HG03060 (cell line): ENCODE measurements around the gene CACNG1.

Experiments used
- ATAC-seq: cut with Tn5 transposase; IDR thresholded peaks from one replicate; pipeline ENCODE4 v1.9.1; 2021; ENCODE audit warnings: low read depth, moderate number of reproducible peaks; ENCODE audit not compliant: unreplicated experiment

Gene CACNG1

DNA sequence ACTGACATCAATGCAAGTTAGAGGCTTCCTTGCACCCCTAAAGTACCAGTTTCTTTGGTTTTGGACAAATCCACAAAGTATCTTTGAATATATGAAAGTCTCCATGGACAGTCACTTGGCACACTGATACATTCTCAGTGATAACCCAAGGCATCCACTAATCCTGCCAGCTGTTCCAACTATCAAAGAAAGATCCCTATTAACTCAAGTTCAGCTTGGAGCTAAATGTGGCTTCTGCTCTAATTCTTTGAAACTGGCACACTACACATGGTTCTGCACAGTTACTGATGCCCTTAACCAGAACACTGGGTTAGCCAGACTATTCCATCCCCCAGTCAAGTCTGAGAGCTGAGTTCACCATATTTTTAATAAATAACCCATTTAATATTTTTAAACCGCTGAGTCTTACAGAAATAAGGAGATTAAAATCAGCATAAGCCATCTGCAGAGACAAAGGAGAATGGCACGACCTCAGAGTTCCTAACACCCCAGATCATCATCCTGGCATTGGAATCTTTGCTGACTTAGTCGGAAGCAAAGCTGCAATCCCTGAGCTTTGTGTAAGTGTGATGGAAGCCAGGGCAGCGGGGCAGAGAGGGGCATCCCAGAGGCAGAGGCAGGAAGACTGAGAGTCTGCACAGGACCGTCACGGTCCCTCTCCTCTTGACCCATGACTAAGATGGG lies 6.3 kb downstream of the CACNG1 start:
- no peak for ATAC-seq

DNA sequence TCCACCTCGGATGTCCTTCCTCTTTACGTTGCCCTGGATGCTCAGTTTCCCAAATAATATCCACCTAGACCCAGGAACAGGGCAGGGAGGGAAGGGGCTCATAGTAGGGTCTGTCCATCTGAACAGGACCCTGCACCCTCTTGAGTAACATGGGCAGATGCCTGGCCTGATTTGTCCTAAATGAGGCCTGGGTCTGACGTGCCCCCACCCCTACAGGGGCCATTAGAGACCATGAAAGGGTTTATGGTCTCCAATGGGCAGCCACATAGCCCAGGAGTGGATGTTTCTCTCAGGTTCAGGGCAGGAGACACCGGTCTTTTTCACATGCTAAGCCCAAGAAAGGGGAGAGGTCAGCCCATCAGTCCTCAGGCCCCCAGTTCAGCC lies 6.8 kb downstream of the CACNG1 start:
- ATAC-seq, result no peak

DNA sequence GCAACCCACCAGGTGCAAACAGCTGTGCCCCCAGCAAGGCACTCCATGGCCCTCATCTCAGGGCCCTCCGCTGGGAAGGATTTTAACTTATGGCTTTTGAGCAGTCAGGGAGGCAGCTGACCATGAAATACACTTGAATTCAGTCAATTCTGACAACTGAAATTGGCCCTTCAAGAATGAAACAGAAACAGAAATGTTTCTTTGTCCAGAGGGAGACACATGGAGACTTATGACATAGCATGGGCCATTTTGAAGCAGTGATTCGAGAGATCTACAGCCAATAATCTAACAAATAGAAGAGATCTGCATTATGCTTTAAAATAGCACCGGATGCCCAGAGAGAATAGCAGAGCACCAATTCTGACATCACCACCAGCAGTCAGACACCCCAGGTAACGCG lies 7.5 kb downstream of the CACNG1 start:
- ATAC-seq, result no peak

DNA sequence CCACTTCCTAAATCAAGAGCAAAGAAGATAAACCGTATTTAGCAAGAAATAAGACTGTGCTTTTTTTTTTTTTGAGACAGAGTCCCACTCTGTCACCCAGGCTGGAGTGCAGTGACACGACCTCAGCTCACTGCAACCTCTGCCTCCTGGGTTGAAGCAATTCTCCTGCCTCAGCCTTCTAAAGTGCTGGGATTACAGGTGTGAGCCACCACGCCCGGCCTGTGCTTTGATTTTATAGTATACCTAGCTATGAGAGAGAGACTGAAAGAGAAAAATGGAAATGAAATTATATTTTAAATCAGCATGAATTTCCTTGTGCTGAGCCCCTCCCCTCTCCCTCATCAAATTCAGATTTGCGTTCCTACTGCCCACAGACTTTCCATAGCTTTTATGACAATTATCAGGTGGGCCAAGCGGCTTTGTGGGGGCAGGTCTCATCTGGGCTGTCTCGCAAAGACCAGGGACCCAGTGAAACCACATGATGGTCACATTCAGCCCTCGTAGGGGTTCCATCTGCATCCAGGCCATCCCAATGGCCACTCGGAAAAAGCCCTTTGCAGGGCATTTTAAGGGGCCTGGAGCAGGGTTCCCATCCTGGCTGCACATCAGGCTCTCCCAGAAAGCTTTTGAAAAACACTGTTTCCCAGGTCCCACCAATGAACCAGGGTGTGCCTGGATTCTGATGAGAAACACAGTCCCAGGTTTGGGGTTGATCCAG lies 8.5 kb downstream of the CACNG1 start:
- ATAC-seq, result no peak

DNA sequence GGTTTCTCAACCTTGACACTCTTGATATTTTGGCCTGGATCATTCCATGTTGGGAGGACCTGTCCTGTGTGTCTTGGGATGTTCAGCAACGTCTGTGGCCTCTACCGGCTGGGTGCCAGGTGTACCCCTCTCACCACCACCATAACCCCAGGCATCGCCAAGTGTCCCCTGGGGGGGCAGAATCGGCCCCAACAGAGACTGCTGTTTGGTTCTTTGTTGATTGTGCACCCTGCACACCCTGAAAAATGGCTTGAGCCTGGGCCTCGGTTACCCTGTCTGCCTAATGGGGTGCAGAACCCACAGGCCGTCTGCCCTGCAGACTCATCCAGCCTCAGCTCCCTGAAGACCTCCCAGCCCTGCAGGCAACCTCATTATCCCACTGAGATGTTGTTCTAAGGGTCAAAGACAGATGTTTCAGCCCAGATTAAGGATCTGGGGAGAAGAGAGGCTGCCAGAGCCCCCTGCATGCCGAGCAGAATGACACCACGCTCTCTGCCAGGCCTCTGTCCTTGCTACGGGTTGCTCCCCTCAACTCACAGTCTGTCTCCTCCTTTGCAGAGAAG lies 9.2 kb downstream of the CACNG1 start:
- ATAC-seq, result no peak

DNA sequence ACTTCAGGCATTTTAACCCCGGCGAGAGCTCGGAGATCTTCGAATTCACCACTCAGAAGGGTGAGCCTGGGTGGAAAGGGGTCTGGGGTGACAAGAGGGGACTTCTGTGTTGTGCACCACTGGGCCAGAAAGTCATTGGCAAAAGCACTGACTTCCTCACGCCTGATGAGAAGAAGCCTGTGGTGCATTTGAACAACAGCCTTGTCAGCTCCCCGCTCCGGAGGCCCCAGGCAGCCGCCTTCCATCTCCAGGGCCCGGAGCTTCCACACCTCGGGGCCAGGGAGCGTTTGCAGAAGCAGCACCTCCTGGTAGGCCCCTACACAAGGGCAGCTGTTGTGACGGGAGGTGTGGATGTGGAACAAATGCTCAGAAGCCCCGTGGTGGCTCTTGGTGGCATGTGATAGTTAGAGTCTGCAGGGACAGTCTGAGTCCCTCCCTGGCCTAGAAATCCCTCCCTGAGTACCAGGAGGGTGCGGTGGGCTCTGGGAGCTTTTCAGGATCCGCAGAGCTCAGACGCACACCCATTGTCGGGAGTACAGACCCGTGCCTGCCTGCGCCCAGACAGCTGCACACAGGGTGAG lies 9.7 kb downstream of the CACNG1 start:
- no peak for ATAC-seq

DNA sequence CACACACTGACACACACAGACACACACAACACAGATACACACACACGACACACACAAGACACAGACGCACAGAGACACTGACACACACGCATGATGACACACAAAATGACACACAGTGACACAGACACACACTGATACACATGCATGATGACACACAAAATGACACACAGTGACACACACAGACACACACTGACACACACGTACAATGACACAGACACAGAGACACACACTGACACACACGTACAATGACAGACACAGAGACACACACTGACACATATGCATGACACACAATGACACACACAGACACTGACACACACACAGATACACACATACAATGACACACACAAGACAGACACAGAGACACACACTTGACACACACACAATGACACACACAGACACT lies 10.3 kb downstream of the CACNG1 start:
- no peak for ATAC-seq

DNA sequence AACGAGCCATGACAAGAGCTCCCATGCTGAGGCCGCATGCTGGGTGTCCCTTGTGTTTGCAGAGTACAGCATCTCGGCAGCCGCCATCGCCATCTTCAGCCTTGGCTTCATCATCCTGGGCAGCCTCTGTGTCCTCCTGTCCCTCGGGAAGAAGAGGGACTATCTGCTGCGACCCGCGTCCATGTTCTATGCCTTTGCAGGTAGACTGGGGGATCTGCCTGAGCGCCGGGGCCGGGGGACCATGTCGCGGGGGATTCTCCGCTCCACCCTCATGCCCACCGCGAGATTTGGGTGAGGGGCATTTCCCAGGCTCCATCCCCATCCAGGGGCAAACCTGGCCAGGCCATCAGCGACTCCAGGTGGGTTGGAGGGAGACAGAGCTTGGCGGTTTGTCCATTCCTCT lies 10.7 kb downstream of the CACNG1 start:
- ATAC-seq, result no peak

DNA sequence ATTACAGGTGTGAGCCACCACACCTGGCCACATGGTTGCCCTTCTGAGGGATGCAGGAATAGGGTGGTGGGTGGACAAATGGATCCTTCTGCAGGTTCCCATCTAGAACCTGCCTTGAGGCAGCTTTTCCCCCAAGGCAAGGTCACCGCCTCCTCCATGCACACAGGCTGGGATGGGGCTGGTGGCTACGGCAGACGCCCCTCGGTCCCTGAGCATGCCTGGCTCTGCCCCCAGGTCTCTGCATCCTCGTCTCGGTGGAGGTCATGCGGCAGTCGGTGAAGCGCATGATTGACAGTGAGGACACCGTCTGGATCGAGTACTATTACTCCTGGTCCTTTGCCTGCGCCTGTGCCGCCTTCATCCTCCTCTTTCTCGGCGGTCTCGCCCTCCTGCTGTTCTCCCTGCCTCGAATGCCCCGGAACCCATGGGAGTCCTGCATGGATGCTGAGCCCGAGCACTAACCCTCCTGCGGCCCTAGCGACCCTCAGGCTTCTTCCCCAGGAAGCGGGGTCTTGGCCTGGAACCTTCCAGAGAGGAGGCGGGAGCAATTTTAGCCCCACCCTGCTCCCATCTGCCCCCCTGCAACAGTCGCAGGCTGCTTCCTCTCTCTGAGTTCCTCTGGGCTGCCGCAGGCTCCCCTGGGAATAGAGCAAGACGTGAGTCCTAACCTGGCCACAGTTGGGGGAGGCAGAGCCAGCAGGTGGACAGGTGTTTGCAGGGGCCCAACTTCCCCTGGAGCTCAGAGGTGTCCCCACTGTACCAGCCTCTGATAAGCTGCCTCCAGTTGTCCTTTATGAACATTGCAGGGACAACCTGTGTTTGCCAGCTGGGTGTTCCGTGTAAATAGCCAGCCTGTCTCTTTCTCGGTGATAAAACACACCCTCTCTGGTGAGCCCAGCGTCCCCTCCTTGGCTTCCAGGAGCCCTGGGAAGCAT lies 11.7 kb downstream of the CACNG1 start:
- ATAC-seq, result no peak

DNA sequence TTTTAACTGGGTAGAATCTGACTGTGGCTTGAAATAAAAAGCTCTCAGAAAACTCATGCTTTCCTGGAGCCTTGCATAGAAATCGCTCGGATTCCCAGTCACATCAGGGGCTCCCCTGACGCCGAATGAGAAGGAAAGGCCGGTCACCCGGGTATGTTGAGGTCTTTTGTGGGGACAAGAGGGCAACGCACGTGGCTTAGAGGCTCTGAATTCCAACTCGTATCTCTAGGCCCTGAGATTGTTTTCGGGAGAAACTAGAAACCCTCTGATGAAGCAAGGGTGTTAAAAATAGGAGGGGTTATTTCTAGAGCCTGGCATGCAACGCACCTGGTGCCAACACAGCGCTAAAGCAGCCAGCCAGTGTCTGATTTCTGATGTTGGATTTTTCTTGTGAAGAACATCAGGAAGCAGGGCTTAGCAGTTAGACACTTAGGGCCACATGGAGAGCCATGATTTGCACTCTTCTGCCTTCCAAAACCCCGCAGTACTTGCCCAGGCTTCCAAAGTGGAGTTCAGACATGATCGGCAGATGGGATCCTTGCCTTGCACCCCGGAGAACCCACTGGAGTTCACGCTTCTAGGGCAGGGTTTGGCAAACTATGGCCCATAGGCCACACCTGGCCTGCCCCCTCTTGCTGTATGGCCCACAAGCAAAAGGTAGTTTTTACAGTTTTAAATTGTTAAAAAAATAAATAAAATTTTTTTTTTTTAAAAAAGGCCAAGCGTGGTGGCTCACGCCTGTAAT lies 12.6 kb downstream of the CACNG1 start:
- no peak for ATAC-seq

DNA sequence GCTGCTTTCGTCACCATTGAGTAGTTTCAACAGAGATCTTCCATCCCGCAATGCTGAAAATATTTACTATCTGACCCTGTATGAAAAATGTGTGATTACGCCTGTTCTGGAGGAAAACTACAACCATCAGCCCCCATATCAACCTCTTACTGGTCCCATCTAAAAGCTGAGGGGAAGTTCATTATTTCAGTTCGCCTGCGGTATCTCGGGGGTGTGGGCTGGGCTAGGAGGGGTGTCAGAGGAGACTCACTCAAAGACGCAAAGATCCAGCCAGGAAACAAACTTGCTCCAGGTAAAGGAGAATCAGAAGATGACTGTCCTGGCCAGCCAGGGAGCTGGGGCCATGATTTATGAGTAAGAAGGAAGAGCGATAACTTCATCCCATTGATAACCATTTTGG lies 13.7 kb downstream of the CACNG1 start:
- ATAC-seq, result no peak

DNA sequence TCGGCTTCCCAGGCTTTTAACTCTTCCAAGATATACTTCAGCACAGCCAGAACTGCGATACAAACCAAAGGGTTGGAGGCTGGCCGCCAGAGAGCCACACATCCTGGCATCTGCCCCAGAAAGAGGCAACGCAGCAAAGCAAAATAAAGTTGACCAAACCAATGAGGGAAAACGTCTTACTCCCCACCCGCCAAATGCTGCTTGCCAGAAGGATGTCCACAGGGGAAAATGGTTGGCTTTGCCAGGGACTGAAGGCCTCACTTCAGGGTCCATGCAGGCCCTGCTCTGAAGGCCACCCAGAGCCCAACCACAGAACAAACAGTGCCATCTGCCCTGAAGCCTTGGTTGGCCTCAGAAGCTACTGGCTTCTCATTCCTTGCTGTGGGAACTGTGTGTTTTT lies 15.0 kb downstream of the CACNG1 start:
- no peak for ATAC-seq

DNA sequence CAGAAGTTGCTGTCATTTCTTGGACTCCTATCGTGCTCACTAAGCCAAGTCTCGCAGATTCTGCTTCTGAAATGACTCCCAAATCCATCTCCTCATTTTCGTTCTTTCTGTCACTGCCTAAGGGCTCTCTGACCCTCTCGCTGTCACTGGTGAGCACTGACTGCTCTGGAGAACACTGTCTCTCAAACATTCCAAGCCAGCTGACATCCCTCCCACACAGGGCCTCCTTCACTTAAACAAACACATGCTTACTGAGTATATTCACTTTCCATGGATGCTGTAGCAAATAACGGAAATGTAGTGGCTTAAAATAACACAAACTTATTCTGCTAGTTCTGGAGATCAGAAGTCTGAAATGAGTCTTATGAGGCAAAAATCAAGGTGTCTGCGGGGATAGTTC lies 18.8 kb downstream of the CACNG1 start:
- no peak for ATAC-seq

DNA sequence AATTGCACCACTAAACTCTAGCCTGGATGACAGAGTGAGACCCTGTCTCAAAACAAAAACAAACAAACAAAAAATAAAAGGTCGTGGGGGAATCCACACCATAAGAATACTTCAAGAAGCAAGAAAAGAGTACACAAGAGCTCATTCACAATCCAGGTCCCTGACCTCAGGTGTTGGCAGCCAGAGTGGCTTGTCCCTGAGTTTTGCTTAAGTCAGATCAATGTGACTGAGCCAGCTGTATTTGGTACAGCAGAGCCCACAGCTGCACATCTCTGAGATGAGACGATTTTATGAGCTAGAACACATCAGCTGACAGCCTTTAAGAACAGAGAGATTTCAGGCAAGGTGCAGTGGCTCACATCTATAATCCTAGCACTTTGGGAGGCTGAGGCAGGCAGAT lies 22.4 kb downstream of the CACNG1 start:
- no peak for ATAC-seq

DNA sequence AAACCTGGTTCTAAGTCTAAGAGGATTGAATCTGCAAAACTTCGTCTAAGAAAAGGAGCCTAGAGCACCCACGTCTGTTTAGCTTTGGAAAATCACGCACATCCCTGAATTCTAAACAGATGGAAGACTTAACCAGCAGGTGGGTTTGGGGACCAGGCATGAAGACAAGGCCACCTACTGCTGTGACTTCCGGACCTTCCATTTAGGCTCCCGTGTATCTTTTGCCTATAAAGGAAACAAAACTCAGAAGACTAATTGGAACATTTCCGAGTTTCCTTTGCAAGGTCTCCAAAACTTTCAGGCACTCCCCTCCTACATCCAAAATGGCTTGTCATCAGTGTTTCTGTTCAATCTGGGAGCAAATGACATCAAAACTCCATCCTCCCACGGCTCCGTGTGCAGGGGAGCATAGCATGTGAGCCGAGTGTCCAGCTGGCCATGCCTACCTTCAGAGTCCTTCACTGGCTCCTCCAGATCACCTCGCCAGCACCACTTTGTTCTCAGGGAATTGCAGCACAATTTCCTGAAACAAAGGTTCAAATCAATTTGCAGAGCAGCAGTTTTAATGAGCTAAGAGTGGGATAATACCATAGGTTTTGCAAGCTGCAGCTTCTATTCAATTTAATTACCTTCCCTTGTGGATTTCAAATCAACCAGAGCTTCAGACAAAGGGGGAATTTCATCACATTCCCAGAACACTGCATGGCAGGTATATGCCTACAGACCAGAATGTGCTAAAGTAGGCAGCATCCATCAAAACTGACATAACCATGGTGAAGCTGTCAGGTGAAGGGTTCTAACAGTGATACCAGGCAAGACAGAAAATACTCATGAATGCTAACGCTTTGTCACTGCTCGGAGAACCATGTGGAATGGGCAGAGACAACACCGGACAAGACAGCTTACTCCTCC lies 23.5 kb downstream of the CACNG1 start:
- ATAC-seq, result no peak

DNA sequence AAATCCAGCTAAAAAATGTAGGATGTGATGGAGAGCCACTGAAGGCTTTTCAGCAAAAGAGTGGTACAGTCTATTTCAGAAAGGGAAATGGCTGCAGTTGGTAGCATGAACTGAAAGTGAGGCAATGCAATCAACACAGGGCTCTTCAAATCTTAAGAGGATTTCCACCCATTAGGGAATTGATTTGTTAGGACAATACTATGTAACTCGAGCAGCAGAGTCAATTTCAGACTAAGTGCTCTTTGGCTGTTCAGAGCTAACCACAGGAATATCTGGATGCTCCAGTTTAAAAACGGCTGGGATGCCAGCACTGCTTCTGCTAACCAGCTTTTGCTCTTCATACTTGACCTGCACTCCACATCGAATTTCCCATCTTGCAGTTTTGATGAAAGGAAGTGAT lies 24.6 kb downstream of the CACNG1 start:
- no peak for ATAC-seq

DNA sequence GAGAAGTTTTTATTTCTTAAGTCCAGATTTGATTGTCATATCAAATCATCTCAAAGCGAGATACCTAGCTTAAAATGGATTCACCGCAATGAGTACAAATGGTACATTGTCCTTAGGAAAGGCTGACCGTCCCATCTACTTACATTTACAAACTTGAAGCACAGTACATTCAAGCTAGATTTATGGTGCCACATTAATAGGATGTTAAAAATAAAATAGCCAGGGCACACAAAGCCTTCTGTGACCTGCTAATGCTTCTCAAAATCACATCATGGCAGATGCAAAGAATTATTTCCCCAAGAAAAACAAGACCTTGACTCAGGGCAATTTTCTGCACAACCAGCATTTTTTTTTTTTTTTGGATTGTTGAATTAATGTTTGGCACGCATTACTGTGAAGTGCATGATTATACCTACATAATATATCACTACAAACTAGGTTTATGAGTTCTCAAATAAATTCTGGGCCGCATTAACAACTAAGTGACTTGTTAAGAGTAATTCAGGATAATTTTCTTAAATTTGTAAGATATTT lies 25.3 kb downstream of the CACNG1 start:
- no peak for ATAC-seq

DNA sequence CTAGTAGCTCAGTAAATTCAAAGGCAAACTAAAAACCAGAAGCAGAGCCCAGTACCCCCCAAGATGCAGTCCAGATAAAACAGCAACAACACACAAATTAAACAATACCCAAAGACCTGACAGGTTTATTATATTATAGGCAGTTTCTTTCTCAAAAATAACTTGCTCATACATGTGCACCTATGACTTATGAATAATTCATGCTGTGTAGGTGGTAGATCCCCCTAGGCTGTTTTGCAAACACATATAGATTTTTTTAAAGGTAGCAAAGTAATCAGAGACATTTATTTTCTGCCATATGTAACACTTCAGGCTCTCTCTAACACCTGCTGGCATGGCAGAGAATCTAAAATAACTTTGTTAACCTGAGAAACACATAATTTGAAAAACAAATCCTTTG lies 27.2 kb downstream of the CACNG1 start:
- ATAC-seq, result no peak

DNA sequence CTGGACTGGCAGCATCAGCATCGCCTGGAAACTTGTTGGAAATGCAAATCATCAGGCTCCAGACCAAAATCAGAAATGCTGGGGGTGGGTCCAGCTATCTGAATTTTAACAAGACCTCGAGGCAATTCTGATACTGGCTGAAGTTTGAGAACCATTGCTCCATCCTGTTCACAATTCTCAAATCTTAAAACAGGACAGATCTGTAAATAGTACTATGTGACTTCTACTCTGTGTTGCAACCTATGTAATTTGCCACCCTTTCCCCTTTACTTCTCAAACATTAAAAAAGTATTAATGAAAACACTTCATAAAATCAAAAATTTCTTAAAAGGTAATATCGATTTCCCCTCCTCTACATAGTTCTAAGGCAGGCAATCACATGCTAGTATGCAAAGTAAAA lies 28.5 kb downstream of the CACNG1 start:
- ATAC-seq, result no peak
